WTC11 (cell line): ENCODE data around the gene CPXM1. TPM values are rescaled to one million over a fixed set of nuclear protein-coding genes. Genes with fewer than 3 reads are reported as not detected.

Experiments used
- ATAC-seq: fragments of 200-7000 bp; cut with Tn5 transposase; 2 replicates; pipeline ENCODE4 v1.10.0; 2021; ENCODE audit warnings: mild to moderate bottlenecking, moderate library complexity
- CTCF ChIA-PET: fragments of 300-600 bp; sonication (Branson Sonifier 250); formaldehyde crosslinking; loops from one replicate; lab custom pipeline; 2021; ENCODE audit warnings: antibody characterized with exemption; lab: Charles Lee
- POLR2A ChIA-PET: fragments of 350-600 bp; sonication (Branson Sonifier 250); formaldehyde crosslinking; loops from one replicate; lab custom pipeline; 2021; ENCODE audit warnings: antibody characterized with exemption; lab: Charles Lee
- DNase-seq: peaks from one replicate; pipeline ENCODE4 v3.0.0; 2021; ENCODE audit warnings: low spot score
- H3K27ac Mint-ChIP-seq: 2 replicates; pipeline ENCODE4 v1.8.0; 2021; ENCODE audit warnings: mixed read lengths
- H3K27me3 Mint-ChIP-seq: 2 replicates; pipeline ENCODE4 v1.8.0; 2021; ENCODE audit warnings: low read depth, mild to moderate bottlenecking, moderate library complexity, mixed read lengths
- H3K36me3 Mint-ChIP-seq: 2 replicates; pipeline ENCODE4 v1.8.0; 2021; ENCODE audit warnings: mixed read lengths
- H3K4me1 Mint-ChIP-seq: 2 replicates; pipeline ENCODE4 v1.8.0; 2022; ENCODE audit warnings: mixed read lengths
- H3K4me3 Mint-ChIP-seq: 2 replicates; pipeline ENCODE4 v1.8.0; 2021; ENCODE audit warnings: mild to moderate bottlenecking, moderate library complexity, mixed read lengths
- H3K9me3 Mint-ChIP-seq: 2 replicates; pipeline ENCODE4 v1.8.0; 2021; ENCODE audit warnings: mixed read lengths
- AFF4 ChIP-seq: sonication (generic); formaldehyde crosslinking; IDR thresholded peaks from 2 replicates; pipeline ENCODE4 v1.8.1; 2023; ENCODE audit warnings: mild to moderate bottlenecking, missing genetic modification reagents, borderline replicate concordance
- ATF6 ChIP-seq: sonication (generic); formaldehyde crosslinking; IDR thresholded peaks from 2 replicates; pipeline ENCODE4 v1.8.1; 2023; ENCODE audit warnings: mild to moderate bottlenecking, missing genetic modification reagents
- CBFB ChIP-seq: sonication (generic); formaldehyde crosslinking; IDR thresholded peaks from 2 replicates; pipeline ENCODE4 v1.8.1; 2022; ENCODE audit warnings: mild to moderate bottlenecking, low read depth, missing genetic modification reagents
- GTF2I ChIP-seq: fragments of 250-450 bp; sonication (Bioruptor Pico); conservative IDR thresholded peaks from 2 replicates; pipeline ENCODE4 v1.4.0; 2021; ENCODE audit warnings: mild to moderate bottlenecking
- HMGXB4 ChIP-seq: sonication (generic); formaldehyde crosslinking; IDR thresholded peaks from 2 replicates; pipeline ENCODE4 v1.8.1; 2023; ENCODE audit warnings: mild to moderate bottlenecking, moderate library complexity, missing genetic modification reagents
- JAZF1 ChIP-seq: fragments of 250-450 bp; sonication (Bioruptor Pico); IDR thresholded peaks from 2 replicates; pipeline ENCODE4 v1.9.0; 2021; ENCODE audit warnings: moderate library complexity, mild to moderate bottlenecking, inconsistent platforms
- KAT7 ChIP-seq: sonication (generic); formaldehyde crosslinking; IDR thresholded peaks from 2 replicates; pipeline ENCODE4 v1.8.1; 2023; ENCODE audit warnings: missing genetic modification reagents, mild to moderate bottlenecking, borderline replicate concordance
- MAX ChIP-seq: sonication (generic); formaldehyde crosslinking; IDR thresholded peaks from 2 replicates; pipeline ENCODE4 v1.8.0; 2022; ENCODE audit warnings: mild to moderate bottlenecking, missing genetic modification reagents
- MYBL2 ChIP-seq: sonication (generic); formaldehyde crosslinking; IDR thresholded peaks from 2 replicates; pipeline ENCODE4 v1.8.1; 2023; ENCODE audit warnings: mild to moderate bottlenecking, moderate library complexity, missing genetic modification reagents
- NFYB ChIP-seq: sonication (generic); formaldehyde crosslinking; conservative IDR thresholded peaks from 2 replicates; pipeline ENCODE4 v1.8.0; 2022; ENCODE audit warnings: low read depth, missing genetic modification reagents
- ZNF423 ChIP-seq: fragments of 250-450 bp; sonication (Bioruptor Pico); IDR thresholded peaks from 2 replicates; pipeline ENCODE4 v2.1.2; 2022; ENCODE audit warnings: mild to moderate bottlenecking, moderate library complexity
- ZNF425 ChIP-seq: fragments of 250-450 bp; sonication (Bioruptor Pico); conservative IDR thresholded peaks from 2 replicates; pipeline ENCODE4 v1.9.0; 2021; ENCODE audit warnings: mild to moderate bottlenecking
- total RNA-seq: library from RNA; stranded (reverse); gene quantifications from 3 replicates; pipeline ENCODE4 v1.2.3, GENCODE V29; 2021

CPXM1 gene
- total RNA-seq, 1 experiment from 2014 or later, result 51.2 TPM

- DNase-seq (no peak), ATAC-seq (no peak)
- peaks cover 59% of the 10 kb centered on the region for H3K27me3 Mint-ChIP-seq
- H3K36me3 Mint-ChIP-seq, result no peaks in the 10 kb centered on the region
- no peak within 1 kb of the TSS for H3K4me3 Mint-ChIP-seq
- ChIA-PET POLR2A (no interaction called here), CTCF (interaction anchor here (0.6 to 1.7 kb wide), 16 partner anchors 10 to 1396 kb away, joined by 3 to 16 read pairs (median 4); partner anchors contain the start of genes CPXM1, PCED1A and VPS16)
- peaks cover 10% of the 10 kb centered on the region for H3K4me1 Mint-ChIP-seq
- peaks cover 18% of the 10 kb centered on the region for H3K9me3 Mint-ChIP-seq
- no peak within 1 kb of the TSS for H3K27ac Mint-ChIP-seq
- no peak for TF ChIP-seq AFF4 (CRISPR knock-in tag)
- no peak for TF ChIP-seq KAT7
- TF ChIP-seq NFYB (CRISPR knock-in tag), result no peak
- no peak for TF ChIP-seq MYBL2
- TF ChIP-seq JAZF1 (CRISPR knock-in tag), result no peak
- no peak for TF ChIP-seq HMGXB4 (CRISPR knock-in tag)
- no peak for TF ChIP-seq MAX
- TF ChIP-seq CBFB (CRISPR knock-in tag), result no peak
These were observed 15.7 kb upstream of the CPXM1 start, which contains the start of gene TMEM239 for GRCh38 chr20:2816030-2816582. TSS of gene TMEM239 (plus strand) at chr20:2816364. CDS start at chr20:2816555, 191 bp downstream.

GRCh38 chr20:2815242-2815900, 14.9 kb upstream of the CPXM1 start:
- ATAC-seq, result no peak
- ChIA-PET POLR2A (no interaction called here), CTCF (interaction anchor here (0.9 to 1.4 kb wide), 2 partner anchors 37 to 60 kb away, joined by 4 to 5 read pairs; no protein-coding TSS in a partner anchor)
- TF ChIP-seq ZNF425 (CRISPR knock-in tag), result no peak
- TF ChIP-seq ATF6 (CRISPR knock-in tag), result no peak
- TF ChIP-seq HMGXB4 (CRISPR knock-in tag), result no peak
- no peak for TF ChIP-seq GTF2I
- TF ChIP-seq ZNF423, result no peak
- DNase-seq, result no peak
- H3K36me3 Mint-ChIP-seq, result no peaks in the 10 kb centered on the region
- H3K27ac Mint-ChIP-seq, result no peak overlapping the region
- H3K4me3 Mint-ChIP-seq, result no peak overlapping the region
- H3K9me3 Mint-ChIP-seq, result peaks cover 21% of the 10 kb centered on the region
- H3K27me3 Mint-ChIP-seq, result peaks cover 57% of the 10 kb centered on the region
- H3K4me1 Mint-ChIP-seq, result peaks cover 7% of the 10 kb centered on the region
